ENCODE data around the gene SUCLA2.

SUCLA2 gene

GRCh38 chr13:47903836-47904235 is 97.2 kb downstream of the SUCLA2 start:
- no peak for DNase-seq (ENCODE audit: low read depth in 2 of 2)

GRCh38 chr13:47901441-47901840 is 99.6 kb downstream of the SUCLA2 start:
- DNase-seq (ENCODE audit: low read depth in 2 of 2), result no peak

GRCh38 chr13:47898080-47898479 is 103.0 kb downstream of the SUCLA2 start:
- no peak for DNase-seq (ENCODE audit: low read depth in 2 of 2)

- DNase-seq (ENCODE audit: low read depth in 2 of 2), result no peak
Measured at GRCh38 chr13:47897411-47898050, 103.5 kb downstream of the SUCLA2 start.

GRCh38 chr13:47896546-47896945 is 104.5 kb downstream of the SUCLA2 start:
- DNase-seq (ENCODE audit: low read depth in 2 of 2), result no peak

- no peak for DNase-seq (ENCODE audit: low read depth in 2 of 2)
Measured at GRCh38 chr13:47896111-47896510, 105.0 kb downstream of the SUCLA2 start.

GRCh38 chr13:47893527-47893926 is 107.5 kb downstream of the SUCLA2 start:
- DNase-seq (ENCODE audit: low read depth in 2 of 2), result no peak

Data from stimulated activated CD8-positive, alpha-beta memory T cell treated with anti-CD3 and anti-CD28 coated beads, Interleukin-15, amount 100 ng/mL, for 48 hours (primary cell).